ENCODE measurements around the gene TGFBR2.

The TGFBR2 gene

DNA sequence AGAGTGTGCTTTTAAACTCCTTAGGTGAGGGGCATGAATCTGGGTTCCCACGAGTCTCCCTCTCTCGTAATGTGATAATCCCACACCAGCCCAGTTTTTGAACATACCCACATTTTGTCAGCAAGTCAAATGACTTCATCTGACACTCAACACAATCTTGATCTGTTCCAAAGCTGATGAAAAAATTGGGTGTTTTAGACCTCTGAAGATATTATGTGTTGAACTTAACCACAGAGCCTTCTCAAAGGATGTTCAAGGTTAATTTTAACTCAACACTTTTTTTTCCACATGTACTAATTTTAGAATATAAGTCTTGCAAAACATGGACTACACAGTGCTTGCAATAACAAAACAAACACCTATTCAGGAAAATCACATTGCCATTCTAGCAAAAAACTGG, 123.1 kb downstream of the TGFBR2 start:
- Histone ChIP-seq H3K36me3 (ENCODE audit: insufficient read depth, low read length) (no peaks in the 10 kb centered on the region), H3K4me3 (no peak overlapping the region), H3K9me3 (ENCODE audit: low read depth, low read length) (no peaks in the 10 kb centered on the region), H3K9ac (ENCODE audit: insufficient read length) (no peak overlapping the region), H3K27ac (no peak overlapping the region)
- no peak for DNase-seq (ENCODE audit: low read depth, low spot score)
- TF ChIP-seq EZH2 (IDR thresholded peaks at IDR 0.05) (no peak), POLR2AphosphoS5 (IDR thresholded peaks at IDR 0.05; ENCODE audit: borderline replicate concordance, low read depth, low read length) (no peak), FOXP2 (optimal IDR thresholded peaks at IDR 0.05; ENCODE audit: control extremely low read depth, extremely low read length, insufficient read depth) (no peak)

DNA sequence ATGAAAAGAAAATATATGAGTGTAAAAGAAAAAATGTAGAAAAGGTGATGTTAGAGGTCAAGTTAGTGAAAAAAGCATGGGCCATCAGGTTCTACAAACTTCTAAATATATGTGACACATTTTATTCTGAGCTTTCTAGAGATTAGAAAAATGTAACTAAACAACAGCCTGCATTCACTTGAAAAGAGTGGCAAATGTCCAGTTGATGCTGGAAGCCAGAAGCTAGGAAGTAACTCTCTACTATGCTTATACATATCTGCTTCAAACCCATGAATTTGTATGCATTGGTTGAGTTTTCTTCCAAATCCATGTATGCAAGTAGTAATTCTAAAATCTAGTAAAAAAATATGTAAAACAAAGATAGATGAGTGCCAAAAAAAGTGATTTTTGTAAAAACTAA, 123.5 kb downstream of the TGFBR2 start:
- Histone ChIP-seq H3K27ac (no peak overlapping the region), H3K9me3 (ENCODE audit: low read depth, low read length) (no peaks in the 10 kb centered on the region), H3K4me3 (no peak overlapping the region), H3K9ac (ENCODE audit: insufficient read length) (no peak overlapping the region), H3K36me3 (ENCODE audit: insufficient read depth, low read length) (no peaks in the 10 kb centered on the region)
- DNase-seq (ENCODE audit: low read depth, low spot score) = no peak
- no peak for TF ChIP-seq FOXP2 (optimal IDR thresholded peaks at IDR 0.05; ENCODE audit: control extremely low read depth, extremely low read length, insufficient read depth)
- no peak for TF ChIP-seq EZH2 (IDR thresholded peaks at IDR 0.05)
- no peak for TF ChIP-seq POLR2AphosphoS5 (IDR thresholded peaks at IDR 0.05; ENCODE audit: borderline replicate concordance, low read depth, low read length)

DNA sequence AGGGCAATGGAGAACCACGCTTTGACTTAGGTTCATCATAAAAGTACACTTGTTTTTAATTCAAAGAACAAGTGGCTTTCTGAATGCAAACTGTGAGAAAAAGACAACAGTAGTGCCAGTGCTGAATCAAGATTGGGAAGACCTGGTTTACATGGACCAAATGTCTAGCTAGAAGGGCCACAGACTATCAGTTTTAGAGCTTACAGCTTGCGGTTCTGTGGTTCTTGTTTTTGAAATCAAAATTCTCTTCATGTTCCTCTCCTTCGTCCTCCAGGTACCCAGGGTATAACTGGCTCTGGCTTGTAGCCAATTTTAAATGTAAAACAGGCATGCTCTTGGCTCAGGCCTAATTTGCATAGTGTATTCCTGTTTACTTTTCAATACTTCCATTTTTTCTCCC, 124.6 kb downstream of the TGFBR2 start:
- Histone ChIP-seq H3K4me3 (no peak overlapping the region; the same call in 1 of the 2 replicates), H3K36me3 (ENCODE audit: insufficient read depth, low read length) (no peaks in the 10 kb centered on the region), H3K9ac (ENCODE audit: insufficient read length) (peak overlapping the region; percentile 37), H3K27ac (peak overlapping the region; percentile 100), H3K9me3 (ENCODE audit: low read depth, low read length) (no peaks in the 10 kb centered on the region)
- no peak for TF ChIP-seq EZH2 (IDR thresholded peaks at IDR 0.05)
- TF ChIP-seq POLR2AphosphoS5 (IDR thresholded peaks at IDR 0.05; ENCODE audit: borderline replicate concordance, low read depth, low read length) = no peak
- no peak for TF ChIP-seq FOXP2 (optimal IDR thresholded peaks at IDR 0.05; ENCODE audit: control extremely low read depth, extremely low read length, insufficient read depth)
- no peak for DNase-seq (ENCODE audit: low read depth, low spot score)

DNA sequence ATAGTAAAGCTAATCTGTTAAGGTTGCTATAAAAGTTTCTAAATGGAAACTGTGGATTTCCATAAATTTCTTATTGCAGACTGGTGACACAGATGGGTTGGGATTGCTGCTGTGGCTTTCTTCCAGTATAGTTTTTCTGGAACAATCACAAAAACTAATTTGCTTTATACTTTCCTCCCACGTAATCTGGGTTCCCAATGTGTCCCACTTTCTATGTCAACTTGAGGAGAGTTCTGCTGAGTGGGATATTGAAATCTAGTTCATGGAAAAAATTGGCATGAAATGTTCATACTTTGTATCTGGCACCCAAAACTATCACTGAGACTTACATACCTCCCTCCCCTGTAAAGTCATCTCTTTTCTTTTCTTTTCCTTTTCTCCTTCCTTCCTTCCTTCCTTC, 126.8 kb downstream of the TGFBR2 start:
- Histone ChIP-seq H3K36me3 (ENCODE audit: insufficient read depth, low read length) (no peaks in the 10 kb centered on the region), H3K9ac (ENCODE audit: insufficient read length) (no peak overlapping the region), H3K4me3 (peak overlapping the region; percentile 71), H3K27ac (peak overlapping the region; percentile 100), H3K9me3 (ENCODE audit: low read depth, low read length) (no peaks in the 10 kb centered on the region)
- peak; percentile 92 for DNase-seq (ENCODE audit: low read depth, low spot score)
- TF ChIP-seq POLR2AphosphoS5 (IDR thresholded peaks at IDR 0.05; ENCODE audit: borderline replicate concordance, low read depth, low read length) = peak; percentile 57; the same call in 1 of the 2 replicates
- no peak for TF ChIP-seq FOXP2 (optimal IDR thresholded peaks at IDR 0.05; ENCODE audit: control extremely low read depth, extremely low read length, insufficient read depth)
- no peak for TF ChIP-seq EZH2 (IDR thresholded peaks at IDR 0.05)

DNA sequence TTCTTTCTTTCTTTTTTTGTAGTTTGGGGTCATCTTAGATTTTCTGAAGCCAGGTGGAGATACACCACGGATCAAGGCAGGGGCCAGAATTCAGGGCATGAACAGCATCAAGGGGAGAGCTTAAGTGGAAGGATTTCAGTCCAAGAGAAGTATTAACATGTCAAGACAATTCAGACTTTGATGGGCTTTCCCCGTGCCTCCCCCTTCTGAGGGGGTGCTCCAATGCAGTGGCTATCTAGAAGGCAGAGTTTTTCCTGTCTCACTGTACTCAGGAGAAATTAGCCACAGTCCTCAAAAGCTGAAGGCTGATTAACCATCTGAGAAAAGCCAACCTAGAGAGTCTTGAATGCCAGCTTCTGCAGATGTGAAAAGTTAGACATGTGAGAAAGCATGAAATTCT, 127.3 kb downstream of the TGFBR2 start:
- H3K27ac ChIP-seq = peak overlapping the region; percentile 100
- no peaks in the 10 kb centered on the region for H3K9me3 ChIP-seq (ENCODE audit: low read depth, low read length)
- no peak for DNase-seq (ENCODE audit: low read depth, low spot score)
- peak overlapping the region; percentile 71 for H3K4me3 ChIP-seq
- TF ChIP-seq FOXP2 (optimal IDR thresholded peaks at IDR 0.05; ENCODE audit: control extremely low read depth, extremely low read length, insufficient read depth) (no peak), EZH2 (IDR thresholded peaks at IDR 0.05) (no peak)
- peak overlapping the region; percentile 86 for H3K9ac ChIP-seq (ENCODE audit: insufficient read length)
- no peaks in the 10 kb centered on the region for H3K36me3 ChIP-seq (ENCODE audit: insufficient read depth, low read length)

DNA sequence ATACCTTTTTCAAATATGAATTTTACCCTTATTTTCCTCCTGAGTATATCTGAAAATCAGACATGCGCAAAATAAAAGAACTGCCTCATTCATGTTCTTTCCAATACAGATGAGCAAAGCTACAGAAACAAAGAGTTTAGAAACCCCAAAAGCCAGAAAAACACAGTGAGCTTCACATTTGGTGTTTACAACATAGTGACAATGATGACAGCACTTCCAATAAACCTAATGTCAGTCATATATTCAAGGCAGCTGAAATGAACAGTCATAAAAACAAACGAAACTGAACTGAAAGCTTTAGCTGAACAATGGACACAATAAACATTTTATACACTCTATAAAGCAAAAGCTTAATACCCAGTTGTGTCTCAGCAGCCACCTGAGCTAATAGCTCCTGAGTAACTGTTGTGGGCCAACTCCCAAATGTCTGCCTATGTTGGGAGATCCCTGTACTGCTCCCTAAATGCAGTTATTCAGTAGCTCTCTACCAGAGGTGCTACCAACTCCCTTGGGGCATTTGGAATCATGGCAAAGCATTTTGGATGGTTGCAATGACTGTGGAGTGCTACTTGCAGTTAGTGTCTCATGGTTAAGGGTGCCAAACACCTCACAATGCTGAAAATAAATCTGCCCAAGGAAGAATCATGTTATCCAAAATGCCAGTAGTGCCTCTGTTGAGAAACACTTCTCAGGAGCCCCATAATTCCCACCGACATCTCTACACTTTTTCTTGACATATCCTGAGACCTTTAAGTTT, 131.5 kb downstream of the TGFBR2 start:
- H3K9ac ChIP-seq (ENCODE audit: insufficient read length) = no peak overlapping the region
- no peak for TF ChIP-seq POLR2AphosphoS5 (IDR thresholded peaks at IDR 0.05; ENCODE audit: borderline replicate concordance, low read depth, low read length)
- TF ChIP-seq FOXP2 (optimal IDR thresholded peaks at IDR 0.05; ENCODE audit: control extremely low read depth, extremely low read length, insufficient read depth) = no peak
- TF ChIP-seq EZH2 (IDR thresholded peaks at IDR 0.05) = no peak
- peak overlapping the region; percentile 100 for H3K27ac ChIP-seq
- no peaks in the 10 kb centered on the region for H3K9me3 ChIP-seq (ENCODE audit: low read depth, low read length)
- no peak overlapping the region for H3K4me3 ChIP-seq
- no peaks in the 10 kb centered on the region for H3K36me3 ChIP-seq (ENCODE audit: insufficient read depth, low read length)
- no peak for DNase-seq (ENCODE audit: low read depth, low spot score)

DNA sequence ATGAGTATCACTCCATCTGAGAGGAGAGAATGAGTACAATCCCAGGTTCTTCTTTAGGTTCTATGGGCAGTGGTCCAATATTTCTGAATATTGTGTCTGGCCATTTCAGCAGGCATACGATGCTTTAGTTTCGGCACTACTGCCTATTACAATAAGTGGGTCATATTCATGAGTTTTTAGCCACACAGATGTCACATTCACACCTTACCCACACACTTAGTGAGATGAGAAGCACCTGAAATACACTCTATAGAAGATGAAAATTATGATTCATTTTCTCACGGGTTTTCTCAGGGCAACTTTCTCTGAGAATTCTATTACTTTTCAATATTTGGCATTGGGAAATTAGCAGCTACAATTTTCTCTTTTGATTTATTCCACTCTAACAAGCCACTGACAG, 132.2 kb downstream of the TGFBR2 start:
- H3K36me3 ChIP-seq (ENCODE audit: insufficient read depth, low read length) = no peaks in the 10 kb centered on the region
- H3K4me3 ChIP-seq = no peak overlapping the region
- TF ChIP-seq POLR2AphosphoS5 (IDR thresholded peaks at IDR 0.05; ENCODE audit: borderline replicate concordance, low read depth, low read length) (no peak), FOXP2 (optimal IDR thresholded peaks at IDR 0.05; ENCODE audit: control extremely low read depth, extremely low read length, insufficient read depth) (no peak), EZH2 (IDR thresholded peaks at IDR 0.05) (no peak)
- H3K27ac ChIP-seq = no peak overlapping the region
- H3K9ac ChIP-seq (ENCODE audit: insufficient read length) = no peak overlapping the region
- no peak for DNase-seq (ENCODE audit: low read depth, low spot score)
- H3K9me3 ChIP-seq (ENCODE audit: low read depth, low read length) = no peaks in the 10 kb centered on the region

DNA sequence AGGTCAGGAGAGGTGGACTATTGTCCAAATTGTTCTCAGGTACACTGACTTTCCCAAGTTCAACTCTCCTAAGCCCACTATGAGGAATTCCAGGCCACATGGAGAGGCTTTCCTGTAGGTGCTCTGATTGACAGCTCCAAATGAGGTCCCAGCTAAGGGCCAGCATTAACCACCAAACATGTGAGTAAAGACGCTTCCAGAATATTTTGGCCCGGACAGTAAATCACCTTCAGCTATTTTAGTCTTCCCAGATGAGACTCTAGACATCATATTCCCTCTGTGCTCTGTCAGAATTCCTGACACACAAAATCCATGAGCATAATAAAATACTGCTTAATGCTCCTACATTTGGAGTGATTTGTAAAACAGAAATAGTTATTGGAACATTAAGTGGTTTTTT, 135.5 kb downstream of the TGFBR2 start:
- no peak overlapping the region for H3K9ac ChIP-seq (ENCODE audit: insufficient read length)
- H3K9me3 ChIP-seq (ENCODE audit: low read depth, low read length) = no peaks in the 10 kb centered on the region
- no peak overlapping the region for H3K4me3 ChIP-seq
- no peak for DNase-seq (ENCODE audit: low read depth, low spot score)
- no peak overlapping the region for H3K27ac ChIP-seq
- H3K36me3 ChIP-seq (ENCODE audit: insufficient read depth, low read length) = no peaks in the 10 kb centered on the region
- TF ChIP-seq FOXP2 (optimal IDR thresholded peaks at IDR 0.05; ENCODE audit: control extremely low read depth, extremely low read length, insufficient read depth) (no peak), POLR2AphosphoS5 (IDR thresholded peaks at IDR 0.05; ENCODE audit: borderline replicate concordance, low read depth, low read length) (no peak), EZH2 (IDR thresholded peaks at IDR 0.05) (no peak)

Data from SK-N-MC (cell line).